Measurements from ENCODE around the gene GPR176. TPM values are rescaled to one million over a fixed set of nuclear protein-coding genes. Genes with fewer than 3 reads are reported as not detected.

Gene GPR176
- total RNA-seq, 4 donors from 2014 or later, result 0.53 to 6.2 (median 3.0) TPM

GRCh38 chr15:39774688-39775267 lies 145.3 kb downstream of the GPR176 start:
- H3K4me3 ChIP-seq (ENCODE audit: low read depth, poor library complexity, severe bottlenecking), result no peak overlapping the region
- TF ChIP-seq POLR2A (IDR thresholded peaks at IDR 0.05), result no peak
- no peak for TF ChIP-seq CTCF (IDR thresholded peaks at IDR 0.05)
- intact Hi-C loops (cut with DNase I; ENCODE audit: low total_unique reads), result no loop called here
- WGBS, 2 donors, result 80% methylated on average over 3 of the region's 3 CpGs
- no peak for DNase-seq (ENCODE audit: low spot score in 2 of 2)

GRCh38 chr15:39770748-39771689 lies 149.0 kb downstream of the GPR176 start:
- no peak for DNase-seq (ENCODE audit: low spot score in 2 of 2)
- intact Hi-C loops (cut with DNase I; ENCODE audit: low total_unique reads), result no loop called here
- TF ChIP-seq CTCF (IDR thresholded peaks at IDR 0.05) (no peak), POLR2A (IDR thresholded peaks at IDR 0.05) (no peak)
- H3K4me3 ChIP-seq (ENCODE audit: low read depth, poor library complexity, severe bottlenecking), result no peak overlapping the region
- WGBS, 2 donors, result 62 to 65% methylated on average over 8 of the region's 8 CpGs

- intact Hi-C loops (cut with DNase I; ENCODE audit: low total_unique reads), result no loop called here
- TF ChIP-seq POLR2A (IDR thresholded peaks at IDR 0.05) (no peak), CTCF (IDR thresholded peaks at IDR 0.05) (no peak)
- 96 to 98% methylated on average over 5 of the region's 5 CpGs for whole genome bisulfite sequencing, 2 donors
These were observed 152.1 kb downstream of the GPR176 start for GRCh38 chr15:39767921-39768320.

GRCh38 chr15:39761006-39761405 lies 159.1 kb downstream of the GPR176 start:
- DNase-seq (ENCODE audit: low spot score in 2 of 2), result no peak
- 72 to 77% methylated on average over 2 of the region's 2 CpGs for WGBS, 2 donors
- TF ChIP-seq CTCF (IDR thresholded peaks at IDR 0.05) (no peak), POLR2A (IDR thresholded peaks at IDR 0.05) (no peak)
- no peak overlapping the region for H3K4me3 ChIP-seq (ENCODE audit: low read depth, poor library complexity, severe bottlenecking)
- intact Hi-C loops (cut with DNase I; ENCODE audit: low total_unique reads), result no loop called here

More at GRCh38 chr15:39767921-39768320, 152.1 kb downstream of the GPR176 start:
- no peak for DNase-seq (ENCODE audit: low spot score in 2 of 2)
- H3K4me3 ChIP-seq (ENCODE audit: low read depth, poor library complexity, severe bottlenecking), result no peak overlapping the region

GRCh38 chr15:39756806-39757522 lies 163.1 kb downstream of the GPR176 start:
- H3K4me3 ChIP-seq (ENCODE audit: low read depth, poor library complexity, severe bottlenecking), result no peak overlapping the region
- intact Hi-C loops (cut with DNase I; ENCODE audit: low total_unique reads), result loop anchor here (10.0 kb wide), 2 partner anchors 942 to 1052 kb away; no protein-coding TSS in a partner anchor
- no peak for DNase-seq (ENCODE audit: low spot score in 2 of 2)
- TF ChIP-seq POLR2A (IDR thresholded peaks at IDR 0.05) (no peak), CTCF (IDR thresholded peaks at IDR 0.05) (peak in 1 of 3 donors; percentile 74)
- 46 to 47% methylated on average over 2 of the region's 2 CpGs for WGBS, 2 donors
